Fibroblast of the aortic adventitia (primary cell): ENCODE results near the gene SLC39A13. TPM values are rescaled to one million over a fixed set of nuclear protein-coding genes. Genes with fewer than 3 reads are reported as not detected.

ENCODE experiments used
- DNase-seq: peaks from one replicate; pipeline ENCODE4 v3.0.0-alpha.2; 2010; ENCODE audit warnings: low read depth
- H3K4me3 ChIP-seq: 2 replicates; pipeline ENCODE4 v1.5.1; 2011; ENCODE audit warnings: low read depth, mild to moderate bottlenecking, control low read depth, low read length, moderate library complexity
- total RNA-seq: library from RNA; depleted of rRNA; stranded (reverse); fragments of >200 nt; gene quantifications from 2 replicates; pipeline ENCODE4 v1.2.3, GENCODE V29; 2012; ENCODE audit warnings: low replicate concordance
- TF ChIP-seq, protein P1 (sequence below): IDR thresholded peaks from 2 replicates; pipeline ENCODE4 v1.5.1; 2011; ENCODE audit warnings: mild to moderate bottlenecking, low read length, control low read depth, inconsistent platforms; ENCODE audit not compliant: insufficient read depth

The SLC39A13 gene
- total RNA-seq, 1 donor: 47.5 TPM

- H3K4me3 ChIP-seq: no peak overlapping the region
- TF ChIP-seq, protein P1, sequence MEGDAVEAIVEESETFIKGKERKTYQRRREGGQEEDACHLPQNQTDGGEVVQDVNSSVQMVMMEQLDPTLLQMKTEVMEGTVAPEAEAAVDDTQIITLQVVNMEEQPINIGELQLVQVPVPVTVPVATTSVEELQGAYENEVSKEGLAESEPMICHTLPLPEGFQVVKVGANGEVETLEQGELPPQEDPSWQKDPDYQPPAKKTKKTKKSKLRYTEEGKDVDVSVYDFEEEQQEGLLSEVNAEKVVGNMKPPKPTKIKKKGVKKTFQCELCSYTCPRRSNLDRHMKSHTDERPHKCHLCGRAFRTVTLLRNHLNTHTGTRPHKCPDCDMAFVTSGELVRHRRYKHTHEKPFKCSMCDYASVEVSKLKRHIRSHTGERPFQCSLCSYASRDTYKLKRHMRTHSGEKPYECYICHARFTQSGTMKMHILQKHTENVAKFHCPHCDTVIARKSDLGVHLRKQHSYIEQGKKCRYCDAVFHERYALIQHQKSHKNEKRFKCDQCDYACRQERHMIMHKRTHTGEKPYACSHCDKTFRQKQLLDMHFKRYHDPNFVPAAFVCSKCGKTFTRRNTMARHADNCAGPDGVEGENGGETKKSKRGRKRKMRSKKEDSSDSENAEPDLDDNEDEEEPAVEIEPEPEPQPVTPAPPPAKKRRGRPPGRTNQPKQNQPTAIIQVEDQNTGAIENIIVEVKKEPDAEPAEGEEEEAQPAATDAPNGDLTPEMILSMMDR: no peak
- no peak for DNase-seq
Measured at GRCh38 chr11:47380078-47380477, 28.3 kb upstream of the SLC39A13 start.

GRCh38 chr11:47383071-47383470, 25.3 kb upstream of the SLC39A13 start:
- TF ChIP-seq, protein P1: no peak
- DNase-seq: no peak
- no peak overlapping the region for H3K4me3 ChIP-seq

DNA sequence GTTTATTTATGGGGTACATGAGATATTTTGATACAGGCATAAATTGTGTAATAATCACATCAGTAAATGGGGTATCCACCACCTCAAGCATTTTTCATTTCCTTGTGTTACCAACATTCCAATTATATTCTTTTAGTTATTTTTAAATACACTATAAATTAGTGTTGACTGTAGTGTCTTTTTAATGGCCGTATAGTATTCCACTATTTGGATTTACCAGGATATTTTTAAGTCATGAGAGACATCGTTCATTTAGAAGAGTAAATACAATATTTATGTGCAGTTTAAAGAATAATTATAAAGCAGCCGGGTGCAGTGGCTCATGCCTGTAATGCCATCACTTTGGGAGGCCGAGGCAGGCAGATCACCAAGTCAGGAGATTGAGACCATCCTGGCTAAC, 23.9 kb upstream of the SLC39A13 start:
- TF ChIP-seq, protein P1: no peak
- H3K4me3 ChIP-seq: no peak overlapping the region
- no peak for DNase-seq

- TF ChIP-seq, protein P1: no peak
- no peak overlapping the region for H3K4me3 ChIP-seq
- DNase-seq: no peak
Measured at GRCh38 chr11:47387944-47388696, 20.3 kb upstream of the SLC39A13 start.

DNA sequence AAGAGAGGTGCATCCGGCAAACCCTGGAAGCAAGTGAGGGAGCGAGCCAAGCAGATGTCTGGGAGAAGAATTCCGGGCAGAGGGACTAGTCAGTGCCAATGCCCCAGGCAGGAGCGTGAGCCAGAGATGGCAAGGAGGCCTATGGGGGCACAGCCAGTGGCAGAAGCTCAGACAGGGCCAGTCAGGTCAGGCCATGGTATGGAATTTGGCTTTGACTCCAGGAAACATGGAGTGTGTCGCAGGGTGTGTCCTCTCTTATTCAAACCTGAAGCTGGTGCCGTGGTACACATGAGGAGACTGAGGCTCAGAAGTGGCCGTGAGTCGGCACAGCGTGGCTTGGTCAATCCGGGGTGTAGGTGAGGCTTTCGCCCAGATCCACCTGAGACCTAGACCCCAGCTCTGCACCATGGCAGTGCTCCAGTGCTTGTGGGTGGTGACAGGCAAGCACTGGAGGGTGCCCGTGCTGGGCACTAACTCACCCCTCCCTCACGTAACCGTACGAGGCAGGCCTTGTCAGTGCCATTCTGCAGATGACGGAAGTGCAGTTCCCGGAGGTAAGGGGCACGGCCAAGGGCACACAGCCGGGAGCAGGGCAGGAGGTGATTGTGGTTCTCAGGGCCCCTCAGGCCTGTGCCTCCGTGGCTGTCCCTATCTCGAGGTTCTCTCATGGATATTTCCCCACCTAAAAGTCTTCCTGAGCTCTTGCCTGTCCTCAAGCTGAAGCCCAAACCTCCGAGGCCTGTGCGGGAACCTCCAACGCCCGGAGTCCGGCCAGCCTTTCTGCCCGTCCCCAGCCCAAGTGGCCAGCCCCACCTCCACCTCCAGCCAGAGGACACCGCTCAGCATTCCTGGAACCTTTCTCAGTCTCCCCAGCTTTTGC, 19.5 kb upstream of the SLC39A13 start:
- no peak for DNase-seq
- TF ChIP-seq, protein P1: no peak
- no peak overlapping the region for H3K4me3 ChIP-seq

DNA sequence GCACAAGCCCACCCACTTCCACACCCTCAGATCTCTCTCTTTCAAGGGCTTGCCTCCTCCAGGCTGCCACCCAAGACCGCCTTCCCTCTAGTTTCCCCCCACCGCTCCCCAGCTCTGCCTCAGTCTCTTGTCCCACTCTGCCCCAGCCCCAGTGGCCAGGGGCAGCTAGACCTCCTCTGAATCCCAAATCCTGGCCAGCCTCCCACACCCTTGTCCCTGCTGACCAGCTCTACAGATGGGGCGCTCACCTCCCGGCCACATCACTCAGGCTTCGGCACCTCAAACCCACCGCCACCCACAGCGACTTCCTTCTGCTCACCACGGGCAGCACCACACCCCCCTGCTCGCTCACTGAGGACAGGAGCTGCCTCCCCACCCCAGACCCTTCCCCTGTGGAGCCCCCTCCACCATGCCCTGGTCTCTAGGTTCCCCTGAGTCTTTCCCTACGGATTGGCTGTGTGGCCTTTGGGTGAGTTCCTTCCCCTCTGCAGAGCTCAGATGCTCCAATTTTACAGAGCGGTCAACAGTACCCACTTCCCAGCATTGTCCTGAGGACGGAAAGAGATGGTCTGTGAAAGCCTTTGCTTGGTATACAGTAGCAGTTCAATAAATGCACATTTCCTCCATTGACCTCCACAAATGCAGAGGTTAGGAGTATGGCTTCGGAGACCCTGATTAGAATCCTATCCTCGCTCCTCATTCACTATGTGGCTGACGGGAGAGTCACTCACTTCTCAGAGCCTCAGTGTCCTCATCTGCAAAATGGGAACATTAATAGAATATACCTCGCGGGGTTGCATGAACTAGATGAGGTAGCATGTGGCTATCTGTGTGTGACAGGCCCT, 18.6 kb upstream of the SLC39A13 start:
- H3K4me3 ChIP-seq: no peak overlapping the region
- DNase-seq: no peak
- TF ChIP-seq, protein P1: no peak
